ENCODE results near the gene MIDN. TPM values are rescaled to one million over a fixed set of nuclear protein-coding genes. Genes with fewer than 3 reads are reported as not detected.
A peak's percentile ranks its signal among the peaks of the same experiment; 100 is the strongest.

MIDN gene
- total RNA-seq, 4 donors from 2014 or later, result 20.3 to 72.2 (median 31.8) TPM

GRCh38 chr19:1274081-1274851, 25.9 kb downstream of the MIDN start:
- H3K4me1 ChIP-seq, result peaks cover 60 to 80% (median 69%) of the 10 kb centered on the region in 4 donors
- intact Hi-C loops (cut with DNase I), result no loop called here
- H3K27ac ChIP-seq (replicated peaks in 1 of 4), result peak overlapping the region; percentile 97 to 100 (median 100)
- no peak for DNase-seq (ENCODE audit: extremely low spot score)
- H3K9me3 ChIP-seq, result no peaks in the 10 kb centered on the region
- H3K36me3 ChIP-seq, result peaks cover 34 to 67% (median 65%) of the 10 kb centered on the region in 4 donors
- WGBS, result 74% methylated on average over 30 of the region's 46 CpGs
- TF ChIP-seq CTCF (IDR thresholded peaks at IDR 0.05) (no peak), EP300 (IDR thresholded peaks at IDR 0.05) (no peak), POLR2AphosphoS5 (IDR thresholded peaks at IDR 0.05) (no peak), POLR2A (IDR thresholded peaks at IDR 0.05; ENCODE audit: low read depth) (no peak)
- H3K4me3 ChIP-seq, result peak overlapping the region; percentile 53 to 70 (median 70)
- no peaks in the 10 kb centered on the region for H3K27me3 ChIP-seq

- intact Hi-C loops (cut with DNase I), result no loop called here
- no peaks in the 10 kb centered on the region for H3K27me3 ChIP-seq
- peak overlapping the region; percentile 97 to 100 (median 100) for H3K27ac ChIP-seq (replicated peaks in 1 of 4)
- peaks cover 60 to 82% (median 71%) of the 10 kb centered on the region in 4 donors for H3K4me1 ChIP-seq
- no peak for DNase-seq (ENCODE audit: extremely low spot score)
- H3K36me3 ChIP-seq, result peaks cover 34 to 73% (median 69%) of the 10 kb centered on the region in 4 donors
- peak overlapping the region; percentile 53 to 70 (median 70) for H3K4me3 ChIP-seq
- 44% methylated on average over 20 of the region's 44 CpGs for WGBS
- TF ChIP-seq EP300 (IDR thresholded peaks at IDR 0.05) (no peak), POLR2A (IDR thresholded peaks at IDR 0.05; ENCODE audit: low read depth) (peak; percentile 28)
- no peaks in the 10 kb centered on the region for H3K9me3 ChIP-seq
Observed at GRCh38 chr19:1274852-1275259, 26.5 kb downstream of the MIDN start.

- intact Hi-C loops (cut with DNase I), result no loop called here
- H3K4me1 ChIP-seq, result peaks cover 58 to 80% (median 67%) of the 10 kb centered on the region in 4 donors
- H3K36me3 ChIP-seq, result peaks cover 34 to 76% (median 69%) of the 10 kb centered on the region in 4 donors
- WGBS, result no CpG with 5 or more reads among the region's 98 CpGs
- H3K9me3 ChIP-seq, result no peaks in the 10 kb centered on the region
- peak within 1 kb of the TSS; percentile 53 to 70 (median 70) for H3K4me3 ChIP-seq
- DNase-seq (ENCODE audit: extremely low spot score), result peak; percentile 99
- no peaks in the 10 kb centered on the region for H3K27me3 ChIP-seq
- TF ChIP-seq CTCF (IDR thresholded peaks at IDR 0.05) (peak in 1 of 3 experiments; percentile 14), POLR2A (IDR thresholded peaks at IDR 0.05; ENCODE audit: low read depth) (peak; percentile 37), EP300 (IDR thresholded peaks at IDR 0.05) (no peak), POLR2AphosphoS5 (IDR thresholded peaks at IDR 0.05) (peak; percentile 84 to 86)
- H3K27ac ChIP-seq (replicated peaks in 1 of 4), result peak within 1 kb of the TSS; percentile 97 to 100 (median 100)
Observed at GRCh38 chr19:1275260-1275975, 27.0 kb downstream of the MIDN start, which contains the start of gene FAM174C. FAM174C (plus strand) TSS chr19:1275530; CDS start chr19:1275550, 20 bp downstream.

GRCh38 chr19:1275976-1276627, 27.7 kb downstream of the MIDN start:
- Histone ChIP-seq H3K4me1 (peaks cover 51 to 73% (median 60%) of the 10 kb centered on the region in 4 donors), H3K27me3 (no peaks in the 10 kb centered on the region), H3K27ac (replicated peaks in 1 of 4) (peak overlapping the region; percentile 97 to 100 (median 100)), H3K4me3 (peak overlapping the region; percentile 53 to 70 (median 70)), H3K36me3 (peaks cover 32 to 70% (median 63%) of the 10 kb centered on the region in 4 donors), H3K9me3 (no peaks in the 10 kb centered on the region)
- peak; percentile 4 to 63 for TF ChIP-seq POLR2AphosphoS5 (IDR thresholded peaks at IDR 0.05)
- no peak for TF ChIP-seq CTCF (IDR thresholded peaks at IDR 0.05)
- 23% methylated on average over 22 of the region's 43 CpGs for WGBS
- intact Hi-C loops (cut with DNase I), result no loop called here
- DNase-seq (ENCODE audit: extremely low spot score), result no peak
